Measurements from ENCODE around the gene DAGLB.

Gene DAGLB

GRCh38 chr7:6447581-6448199, at the start of gene DAGLB:
DAGLB (minus strand) TSS chr7:6447954; CDS start chr7:6447842, 112 bp downstream.
- no peak for TF ChIP-seq CTCF (IDR thresholded peaks at IDR 0.05; ENCODE audit: low read depth, low read length, missing control alignments)
- DNase-seq (ENCODE audit: low read depth): peak; percentile 77
- in situ Hi-C loops (cut with HindIII; ENCODE audit: low sequenced_read_pairs): no loop called here
- H3K4me3 ChIP-seq (ENCODE audit: low read depth, low read length): peak within 1 kb of the TSS; percentile 85

- H3K4me3 ChIP-seq (ENCODE audit: low read depth, low read length): no peak overlapping the region
- DNase-seq (ENCODE audit: low read depth): no peak
- no peak for TF ChIP-seq CTCF (IDR thresholded peaks at IDR 0.05; ENCODE audit: low read depth, low read length, missing control alignments)
Observed at GRCh38 chr7:6497637-6497905, 49.8 kb upstream of the DAGLB start.

GRCh38 chr7:6496842-6497636, 49.3 kb upstream of the DAGLB start:
- H3K4me3 ChIP-seq (ENCODE audit: low read depth, low read length): no peak overlapping the region

More at GRCh38 chr7:6497637-6497905, 49.8 kb upstream of the DAGLB start:
- in situ Hi-C loops (cut with HindIII; ENCODE audit: low sequenced_read_pairs): no loop called here

GRCh38 chr7:6495597-6496262, 48.0 kb upstream of the DAGLB start:
- H3K4me3 ChIP-seq (ENCODE audit: low read depth, low read length): no peak overlapping the region

More at GRCh38 chr7:6496842-6497636, 49.3 kb upstream of the DAGLB start:
- no peak for TF ChIP-seq CTCF (IDR thresholded peaks at IDR 0.05; ENCODE audit: low read depth, low read length, missing control alignments)
- in situ Hi-C loops (cut with HindIII; ENCODE audit: low sequenced_read_pairs): no loop called here
- DNase-seq (ENCODE audit: low read depth): no peak

GRCh38 chr7:6494365-6494764, 46.6 kb upstream of the DAGLB start:
- no peak overlapping the region for H3K4me3 ChIP-seq (ENCODE audit: low read depth, low read length)
- no peak for TF ChIP-seq CTCF (IDR thresholded peaks at IDR 0.05; ENCODE audit: low read depth, low read length, missing control alignments)
- in situ Hi-C loops (cut with HindIII; ENCODE audit: low sequenced_read_pairs): no loop called here

More at GRCh38 chr7:6495597-6496262, 48.0 kb upstream of the DAGLB start:
- in situ Hi-C loops (cut with HindIII; ENCODE audit: low sequenced_read_pairs): no loop called here
- DNase-seq (ENCODE audit: low read depth): no peak
- TF ChIP-seq CTCF (IDR thresholded peaks at IDR 0.05; ENCODE audit: low read depth, low read length, missing control alignments): no peak

GRCh38 chr7:6491194-6491593, 43.4 kb upstream of the DAGLB start:
- TF ChIP-seq CTCF (IDR thresholded peaks at IDR 0.05; ENCODE audit: low read depth, low read length, missing control alignments): no peak
- in situ Hi-C loops (cut with HindIII; ENCODE audit: low sequenced_read_pairs): no loop called here
- no peak for DNase-seq (ENCODE audit: low read depth)
- H3K4me3 ChIP-seq (ENCODE audit: low read depth, low read length): no peak overlapping the region

More at GRCh38 chr7:6494365-6494764, 46.6 kb upstream of the DAGLB start:
- no peak for DNase-seq (ENCODE audit: low read depth)

All from astrocyte of the cerebellum (primary cell).